Neural progenitor cell (in vitro differentiated cells): ENCODE results near the gene SLC35G3. TPM values are rescaled to one million over a fixed set of nuclear protein-coding genes. Genes with fewer than 3 reads are reported as not detected.

Experiments
- DNase-seq: peaks from one replicate; pipeline ENCODE4 v3.0.0-alpha.2; 2016; ENCODE audit warnings: low spot score
- H2AFZ ChIP-seq: fragments of 200-600 bp; sonication (generic); replicated peaks from 2 replicates; pipeline ENCODE4 v1.6.1; 2016; ENCODE audit warnings: antibody characterized with exemption
- H3F3A ChIP-seq: fragments of 200-600 bp; sonication (generic); 2 replicates; pipeline ENCODE4 v1.6.1; 2016; ENCODE audit warnings: antibody characterized with exemption, low read depth
- H3K27ac ChIP-seq: fragments of 200-600 bp; sonication (generic); 2 replicates; pipeline ENCODE4 v1.5.1; 2016; ENCODE audit warnings: mild to moderate bottlenecking
- H3K27me3 ChIP-seq: fragments of 200-600 bp; sonication (generic); 2 replicates; pipeline ENCODE4 v1.6.1; 2016; ENCODE audit warnings: mild to moderate bottlenecking, moderate library complexity
- H3K36me3 ChIP-seq: fragments of 200-600 bp; sonication (generic); 2 replicates; pipeline ENCODE4 v1.5.1; 2016
- H3K4me1 ChIP-seq: fragments of 200-600 bp; sonication (generic); 2 replicates; pipeline ENCODE4 v1.6.1; 2016; ENCODE audit warnings: mixed run types
- H3K4me2 ChIP-seq: fragments of 200-600 bp; sonication (generic); 2 replicates; pipeline ENCODE4 v1.6.1; 2016
- H3K4me3 ChIP-seq: fragments of 200-600 bp; sonication (generic); 2 replicates; pipeline ENCODE4 v1.5.1; 2016
- H3K79me2 ChIP-seq: fragments of 200-600 bp; sonication (generic); 2 replicates; pipeline ENCODE4 v1.6.1; 2016; ENCODE audit warnings: low read depth
- H3K9ac ChIP-seq: fragments of 200-600 bp; sonication (generic); 2 replicates; pipeline ENCODE4 v1.6.1; 2016
- H3K9me3 ChIP-seq: fragments of 200-600 bp; sonication (generic); 2 replicates; pipeline ENCODE4 v1.5.1; 2016; ENCODE audit warnings: low read depth
- H4K20me1 ChIP-seq: fragments of 200-600 bp; sonication (generic); 2 replicates; pipeline ENCODE4 v1.6.1; 2016; ENCODE audit warnings: low read depth
- H3K27ac Mint-ChIP-seq: 3 replicates; pipeline ENCODE4 v1.8.0; 2021; ENCODE audit warnings: mixed read lengths
- H3K27me3 Mint-ChIP-seq: 2 replicates; pipeline ENCODE4 v1.8.0; 2022; ENCODE audit warnings: low read depth, mild to moderate bottlenecking, inconsistent platforms, moderate library complexity, mixed read lengths; ENCODE audit not compliant: insufficient read depth
- H3K36me3 Mint-ChIP-seq: 3 replicates; pipeline ENCODE4 v1.8.0; 2021; ENCODE audit warnings: mixed read lengths
- H3K4me1 Mint-ChIP-seq: 3 replicates; pipeline ENCODE4 v1.8.0; 2021; ENCODE audit warnings: mixed read lengths
- H3K4me3 Mint-ChIP-seq: 3 replicates; pipeline ENCODE4 v1.8.0; 2021; ENCODE audit warnings: mild to moderate bottlenecking, moderate library complexity, mixed read lengths
- H3K9me3 Mint-ChIP-seq: 3 replicates; pipeline ENCODE4 v1.8.0; 2020; ENCODE audit warnings: mixed read lengths
- CTCF ChIP-seq: fragments of 200-600 bp; sonication (generic); IDR thresholded peaks from 2 replicates; pipeline ENCODE4 v1.5.1; 2017; ENCODE audit warnings: antibody characterized with exemption, mild to moderate bottlenecking
- EZH2 ChIP-seq: fragments of 200-600 bp; sonication (generic); IDR thresholded peaks from 2 replicates; pipeline ENCODE4 v1.6.1; 2017; ENCODE audit warnings: antibody characterized with exemption, mild to moderate bottlenecking, moderate library complexity
- EZH2phosphoT487 ChIP-seq: fragments of 200-600 bp; sonication (generic); IDR thresholded peaks from 2 replicates; pipeline ENCODE4 v1.6.1; 2017; ENCODE audit warnings: antibody characterized with exemption
- total RNA-seq: library from RNA; depleted of rRNA; stranded (reverse); fragments of >200 nt; gene quantifications from 2 replicates; pipeline ENCODE4 v1.2.3, GENCODE V29; 2015; ENCODE audit warnings: low replicate concordance

The SLC35G3 gene
- total RNA-seq, 1 donor from 2014 or later, result not detected

- no peak within 1 kb of the TSS for H2AFZ ChIP-seq
- Mint-ChIP-seq H3K36me3 (no peaks in the 10 kb centered on the region), H3K4me3 (no peak within 1 kb of the TSS), H3K27ac (peak within 1 kb of the TSS; percentile 33), H3K4me1 (peaks cover 5% of the 10 kb centered on the region), H3K27me3 (peaks cover 6% of the 10 kb centered on the region), H3K9me3 (no peaks in the 10 kb centered on the region)
- TF ChIP-seq EZH2phosphoT487 (no peak), EZH2 (no peak), CTCF (no peak)
- no peaks in the 10 kb centered on the region for H3K79me2 ChIP-seq
- H3K9ac ChIP-seq, result no peak within 1 kb of the TSS
- no peaks in the 10 kb centered on the region for H4K20me1 ChIP-seq
- H3K27me3 ChIP-seq, result no peaks in the 10 kb centered on the region
- no peaks in the 10 kb centered on the region for H3F3A ChIP-seq
- H3K9me3 ChIP-seq, result no peaks in the 10 kb centered on the region
- H3K27ac ChIP-seq, result no peak within 1 kb of the TSS
- no peak for DNase-seq
- H3K4me2 ChIP-seq, result no peak within 1 kb of the TSS
- no peaks in the 10 kb centered on the region for H3K4me1 ChIP-seq
- no peaks in the 10 kb centered on the region for H3K36me3 ChIP-seq
- no peak within 1 kb of the TSS for H3K4me3 ChIP-seq
Observed at GRCh38 chr17:35147375-35147905, 46.8 kb downstream of the SLC35G3 start, which contains the start of gene UNC45B. Gene UNC45B, plus strand, starts transcription at chr17:35147817. Its CDS starts 447 bp downstream, at chr17:35148264.

GRCh38 chr17:35146214-35146833 lies 47.9 kb downstream of the SLC35G3 start:
- Histone ChIP-seq H4K20me1 (no peaks in the 10 kb centered on the region), H3K27ac (no peak overlapping the region), H3K27me3 (no peaks in the 10 kb centered on the region), H3K4me2 (no peak overlapping the region), H2AFZ (no peak overlapping the region), H3K79me2 (peaks cover 8% of the 10 kb centered on the region), H3F3A (no peaks in the 10 kb centered on the region), H3K4me1 (no peaks in the 10 kb centered on the region), H3K4me3 (no peak overlapping the region), H3K9me3 (no peaks in the 10 kb centered on the region), H3K9ac (no peak overlapping the region), H3K36me3 (no peaks in the 10 kb centered on the region)
- H3K27ac Mint-ChIP-seq, result no peak overlapping the region
- peaks cover 6% of the 10 kb centered on the region for H3K27me3 Mint-ChIP-seq
- TF ChIP-seq EZH2, result no peak
- TF ChIP-seq EZH2phosphoT487, result no peak
- TF ChIP-seq CTCF, result no peak
- peaks cover 7% of the 10 kb centered on the region for H3K4me1 Mint-ChIP-seq
- no peaks in the 10 kb centered on the region for H3K9me3 Mint-ChIP-seq
- no peaks in the 10 kb centered on the region for H3K36me3 Mint-ChIP-seq
- no peak for DNase-seq
- H3K4me3 Mint-ChIP-seq, result no peak overlapping the region

- TF ChIP-seq EZH2 (no peak), CTCF (no peak), EZH2phosphoT487 (no peak)
- Mint-ChIP-seq H3K27me3 (peaks cover 6% of the 10 kb centered on the region), H3K27ac (peak overlapping the region; percentile 37), H3K4me3 (no peak overlapping the region), H3K36me3 (no peaks in the 10 kb centered on the region), H3K4me1 (peaks cover 7% of the 10 kb centered on the region), H3K9me3 (no peaks in the 10 kb centered on the region)
- no peak overlapping the region for H3K27ac ChIP-seq
- no peak overlapping the region for H2AFZ ChIP-seq
- H3F3A ChIP-seq, result no peaks in the 10 kb centered on the region
- H3K9me3 ChIP-seq, result no peaks in the 10 kb centered on the region
- no peaks in the 10 kb centered on the region for H4K20me1 ChIP-seq
- H3K9ac ChIP-seq, result no peak overlapping the region
- H3K4me3 ChIP-seq, result no peak overlapping the region
- peaks cover 5% of the 10 kb centered on the region for H3K4me1 ChIP-seq
- no peaks in the 10 kb centered on the region for H3K36me3 ChIP-seq
- no peak for DNase-seq
- peaks cover 23% of the 10 kb centered on the region for H3K79me2 ChIP-seq
- H3K4me2 ChIP-seq, result no peak overlapping the region
- H3K27me3 ChIP-seq, result no peaks in the 10 kb centered on the region
Observed at GRCh38 chr17:35144840-35145239, 49.4 kb downstream of the SLC35G3 start.

Other genes with a start within 250 kb of the SLC35G3 start
- gene CCT6B, start 232.9 kb downstream of the SLC35G3 start, total RNA-seq, result 3.4 and 5.0 TPM in 2 replicates
- gene ZNF830, start 232.9 kb downstream of the SLC35G3 start, total RNA-seq, result 14.5 and 26.1 TPM in 2 replicates
- 89.6 and 97.0 TPM in 2 replicates for gene LIG3, start 213.9 kb downstream of the SLC35G3 start, total RNA-seq
- 20.6 and 22.3 TPM in 2 replicates for gene RFFL, start 130.7 kb downstream of the SLC35G3 start, total RNA-seq
- gene RAD51D, start 74.5 kb downstream of the SLC35G3 start, total RNA-seq, result 9.0 and 13.2 TPM in 2 replicates
- 0.25 TPM in 1 of 2 replicates, not detected in the other for gene FNDC8, start 72.8 kb downstream of the SLC35G3 start, total RNA-seq
- 12.4 and 29.5 TPM in 2 replicates for gene NLE1, start 52.1 kb downstream of the SLC35G3 start, total RNA-seq
- not detected in 2 replicates for gene UNC45B, start 46.6 kb downstream of the SLC35G3 start, total RNA-seq
- gene SLFN5, start 48.7 kb upstream of the SLC35G3 start, total RNA-seq, result 3.5 and 5.8 TPM in 2 replicates
- gene SLFN11, start 179.2 kb upstream of the SLC35G3 start, total RNA-seq, result 0.02 and 0.71 TPM in 2 replicates
- 6.8 and 7.2 TPM in 2 replicates for gene SLFN12, start 238.1 kb upstream of the SLC35G3 start, total RNA-seq